Raji (cell line): ENCODE data around the gene AQP12B.

Experiments
- POLR2A ChIP-seq: IDR thresholded peaks from 2 replicates; pipeline ENCODE4 v1.6.1; 2011; ENCODE audit warnings: low read depth, low read length, control low read depth; ENCODE audit not compliant: insufficient read depth

AQP12B gene

GRCh38 chr2:240687741-240688552 is 5.3 kb upstream of the AQP12B start:
- no peak for TF ChIP-seq POLR2A

- TF ChIP-seq POLR2A: no peak
Observed at GRCh38 chr2:240687045-240687740, 4.5 kb upstream of the AQP12B start.

- TF ChIP-seq POLR2A: no peak
Observed at GRCh38 chr2:240686460-240686859, 3.8 kb upstream of the AQP12B start.

GRCh38 chr2:240685771-240686371 is 3.2 kb upstream of the AQP12B start:
- TF ChIP-seq POLR2A: no peak

- TF ChIP-seq POLR2A: no peak
Observed at GRCh38 chr2:240672701-240673190, 9.9 kb downstream of the AQP12B start.

GRCh38 chr2:240672076-240672700 is 10.5 kb downstream of the AQP12B start:
- no peak for TF ChIP-seq POLR2A

- no peak for TF ChIP-seq POLR2A
Observed at GRCh38 chr2:240670950-240671349, 11.7 kb downstream of the AQP12B start.

- TF ChIP-seq POLR2A: no peak
Observed at GRCh38 chr2:240670402-240670801, 12.3 kb downstream of the AQP12B start.

GRCh38 chr2:240664622-240665021 is 18.1 kb downstream of the AQP12B start:
- TF ChIP-seq POLR2A: no peak

- no peak for TF ChIP-seq POLR2A
Observed at GRCh38 chr2:240663546-240664190, 19.0 kb downstream of the AQP12B start.

- TF ChIP-seq POLR2A: no peak
Observed at GRCh38 chr2:240662681-240663080, 20.0 kb downstream of the AQP12B start.

GRCh38 chr2:240655931-240656886 is 26.5 kb downstream of the AQP12B start:
- no peak for TF ChIP-seq POLR2A

- TF ChIP-seq POLR2A: no peak
Observed at GRCh38 chr2:240651185-240651584, 31.5 kb downstream of the AQP12B start.
